Uterus (tissue), 4 donors: ENCODE data around the gene KLC4. TPM values are rescaled to one million over a fixed set of nuclear protein-coding genes. Genes with fewer than 3 reads are reported as not detected.

ENCODE experiments used
- DNase-seq, 2 donors: peaks; one replicate each; pipeline ENCODE4 v3.0.0-alpha.2; 2019 to 2020
- H3K27ac ChIP-seq, 2 donors: fragments of 200-600 bp; sonication (generic); 1 replicate in 1 of 2; 2 replicates in 1 of 2; pipeline ENCODE4 v1.5.1; 2016 to 2018
- H3K27me3 ChIP-seq, 2 donors: fragments of 200-600 bp; sonication (generic); one replicate each; pipeline ENCODE4 v1.5.1; 2018 to 2019; ENCODE audit warnings: control low read depth in 1 of 2
- H3K36me3 ChIP-seq, 2 donors: fragments of 200-600 bp; sonication (generic); one replicate each; pipeline ENCODE4 v1.5.1; 2019; ENCODE audit warnings: control low read depth in 1 of 2
- H3K4me1 ChIP-seq, 2 donors: fragments of 200-600 bp; sonication (generic); one replicate each; pipeline ENCODE4 v1.5.1; 2018 to 2019; ENCODE audit warnings: control low read depth in 1 of 2
- H3K4me3 ChIP-seq, 2 donors: fragments of 200-600 bp; sonication (generic); 1 replicate in 1 of 2; 2 replicates in 1 of 2; pipeline ENCODE4 v1.5.1; 2018 to 2019; ENCODE audit warnings: mild to moderate bottlenecking in 1 of 2
- H3K9me3 ChIP-seq, 2 donors: fragments of 200-600 bp; sonication (generic); one replicate each; pipeline ENCODE4 v1.5.1; 2019; ENCODE audit warnings: control low read depth in 1 of 2
- POLR2A ChIP-seq, 2 donors: fragments of 450-650 bp; IDR thresholded peaks; one replicate each; pipeline ENCODE4 v1.6.1; 2016; ENCODE audit warnings: antibody characterized with exemption in 2 of 2, mild to moderate bottlenecking in 1 of 2, moderate library complexity in 1 of 2
- intact Hi-C: fragments of 100-400 bp; cut with DNase I; formaldehyde crosslinking; loops from one replicate; pipeline ENCODE4 v1.15.1; 2023; ENCODE audit warnings: low total_unique reads
- total RNA-seq, 4 donors: library from RNA; depleted of rRNA in 3 of 4; stranded (reverse); fragments of >200 nt in 3 of 4; gene quantifications; one replicate each; pipeline versions ENCODE4 v1.1.0 to v1.2.4, GENCODE V29; 2014 to 2023
- TF ChIP-seq, protein P1 (sequence below), 4 experiments: fragments of 200-600 bp in 2 of 4; fragments of 450-650 bp in 2 of 4; sonication (generic) in 2 of 4; IDR thresholded peaks; one replicate each; pipeline ENCODE4 v1.5.1; 2016 to 2019; ENCODE audit warnings: antibody characterized with exemption in 4 of 4, mild to moderate bottlenecking in 2 of 4, moderate library complexity in 1 of 4
- donor health status: DM: yes; HTN: yes; CAD: no.

The KLC4 gene
- total RNA-seq, 4 donors from 2014 or later, result 2.8 to 30.6 (median 27.2) TPM

DNA sequence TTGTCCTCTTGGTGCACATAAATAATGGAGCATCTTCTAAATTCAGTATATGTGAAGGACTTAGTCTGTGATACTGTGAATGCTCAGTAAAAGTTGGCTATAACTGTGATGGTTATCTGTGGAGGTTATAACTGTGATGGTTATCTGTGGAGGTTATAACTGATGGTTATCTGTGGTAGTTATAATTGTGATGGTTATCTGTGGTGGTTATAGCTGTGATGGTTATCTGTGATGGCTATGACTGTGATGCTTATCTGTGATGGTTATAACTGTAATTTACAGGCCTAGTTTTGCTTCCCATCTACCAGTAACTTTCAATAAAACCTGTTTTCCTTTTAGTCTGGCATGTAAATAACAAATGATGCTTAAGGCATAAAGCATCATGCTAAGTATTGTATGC is 33.2 kb downstream of the KLC4 start:
- Histone ChIP-seq H3K4me1 (peaks cover 0 to 22% of the 10 kb centered on the region in 2 donors), H3K36me3 (no peaks in the 10 kb centered on the region), H3K27ac (peak overlapping the region; percentile 83), H3K9me3 (no peaks in the 10 kb centered on the region), H3K4me3 (no peak overlapping the region), H3K27me3 (no peaks in the 10 kb centered on the region)
- intact Hi-C loops, result no loop called here
- TF ChIP-seq POLR2A (IDR thresholded peaks at IDR 0.05), result no peak
- TF ChIP-seq, protein P1, sequence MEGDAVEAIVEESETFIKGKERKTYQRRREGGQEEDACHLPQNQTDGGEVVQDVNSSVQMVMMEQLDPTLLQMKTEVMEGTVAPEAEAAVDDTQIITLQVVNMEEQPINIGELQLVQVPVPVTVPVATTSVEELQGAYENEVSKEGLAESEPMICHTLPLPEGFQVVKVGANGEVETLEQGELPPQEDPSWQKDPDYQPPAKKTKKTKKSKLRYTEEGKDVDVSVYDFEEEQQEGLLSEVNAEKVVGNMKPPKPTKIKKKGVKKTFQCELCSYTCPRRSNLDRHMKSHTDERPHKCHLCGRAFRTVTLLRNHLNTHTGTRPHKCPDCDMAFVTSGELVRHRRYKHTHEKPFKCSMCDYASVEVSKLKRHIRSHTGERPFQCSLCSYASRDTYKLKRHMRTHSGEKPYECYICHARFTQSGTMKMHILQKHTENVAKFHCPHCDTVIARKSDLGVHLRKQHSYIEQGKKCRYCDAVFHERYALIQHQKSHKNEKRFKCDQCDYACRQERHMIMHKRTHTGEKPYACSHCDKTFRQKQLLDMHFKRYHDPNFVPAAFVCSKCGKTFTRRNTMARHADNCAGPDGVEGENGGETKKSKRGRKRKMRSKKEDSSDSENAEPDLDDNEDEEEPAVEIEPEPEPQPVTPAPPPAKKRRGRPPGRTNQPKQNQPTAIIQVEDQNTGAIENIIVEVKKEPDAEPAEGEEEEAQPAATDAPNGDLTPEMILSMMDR (IDR thresholded peaks at IDR 0.05), result no peak
- DNase-seq, result no peak

DNA sequence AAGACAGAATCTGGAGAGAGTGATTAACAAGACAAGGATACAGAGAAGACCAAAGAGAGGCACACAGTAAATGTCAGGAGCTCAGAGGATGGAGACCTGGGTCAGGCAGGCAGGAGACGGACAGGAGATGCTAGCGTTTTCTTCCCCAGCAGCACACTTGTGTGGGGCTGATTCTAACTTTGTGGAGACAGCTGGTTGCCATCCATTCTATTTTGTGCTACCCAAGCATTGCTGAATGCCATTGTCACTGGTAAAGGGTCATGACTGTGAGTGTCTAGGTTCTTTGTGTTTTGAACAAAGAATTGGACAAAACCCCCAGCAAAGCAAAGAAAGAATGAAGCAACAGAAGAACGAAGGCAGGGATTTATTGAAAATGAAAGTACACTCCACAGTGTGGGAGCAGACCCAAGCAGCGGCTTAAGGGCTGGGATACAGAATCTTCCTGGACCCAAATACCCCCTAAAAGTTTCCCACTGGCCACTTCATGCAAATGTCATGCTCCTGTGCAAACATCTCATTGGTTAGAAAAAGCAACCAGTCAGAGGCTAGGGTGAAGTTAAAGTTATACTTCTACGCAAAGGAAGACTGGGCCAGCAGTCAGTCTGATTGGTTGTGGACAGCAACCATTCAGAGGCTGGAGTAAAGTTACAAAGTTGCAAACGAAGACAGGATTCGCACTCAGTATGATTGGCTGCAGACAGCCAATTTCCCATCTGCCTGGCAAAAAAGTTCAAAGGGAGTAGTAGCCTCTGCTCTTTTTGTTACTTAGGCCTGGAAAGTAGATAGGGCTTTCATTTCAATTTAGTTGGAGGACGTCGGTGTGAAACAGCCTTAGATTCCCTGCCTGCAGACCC is 34.2 kb downstream of the KLC4 start:
- H3K27ac ChIP-seq, result peak overlapping the region; percentile 76 to 83
- DNase-seq, result peak; percentile 59 to 75
- no peaks in the 10 kb centered on the region for H3K9me3 ChIP-seq
- H3K4me1 ChIP-seq, result peaks cover 0 to 22% of the 10 kb centered on the region in 2 donors
- H3K36me3 ChIP-seq, result no peaks in the 10 kb centered on the region
- intact Hi-C loops, result no loop called here
- TF ChIP-seq, protein P1 (IDR thresholded peaks at IDR 0.05), result peak in 1 of 4 experiments; percentile 8
- TF ChIP-seq POLR2A (IDR thresholded peaks at IDR 0.05), result peak in 1 of 2 donors; percentile 26
- peak overlapping the region; percentile 9 to 15 for H3K4me3 ChIP-seq
- no peaks in the 10 kb centered on the region for H3K27me3 ChIP-seq

DNA sequence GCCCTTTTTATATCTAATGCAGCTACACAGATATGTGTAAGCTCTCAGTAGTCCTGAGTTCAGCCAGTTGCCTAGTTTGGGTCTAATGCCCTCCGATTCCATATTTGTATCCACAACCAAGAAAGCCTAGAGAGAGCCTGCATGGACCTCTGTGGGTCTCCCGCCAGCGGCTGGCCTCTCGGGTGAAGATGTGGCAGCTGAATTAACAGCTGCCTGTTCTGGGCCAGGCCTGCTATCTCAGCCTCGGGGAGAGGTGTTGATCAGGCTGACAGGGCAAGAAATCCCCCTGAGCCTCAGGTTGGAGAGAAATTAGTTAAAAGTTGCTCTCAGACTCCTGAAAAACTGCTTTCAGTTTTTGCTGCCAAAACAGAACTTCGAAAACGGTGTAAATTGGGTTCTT is 36.5 kb downstream of the KLC4 start:
- H3K4me1 ChIP-seq, result peaks cover 0 to 17% of the 10 kb centered on the region in 2 donors
- no peak overlapping the region for H3K4me3 ChIP-seq
- no peak for TF ChIP-seq POLR2A (IDR thresholded peaks at IDR 0.05)
- TF ChIP-seq, protein P1 (IDR thresholded peaks at IDR 0.05), result no peak
- no peaks in the 10 kb centered on the region for H3K9me3 ChIP-seq
- H3K27me3 ChIP-seq, result no peaks in the 10 kb centered on the region
- H3K36me3 ChIP-seq, result no peaks in the 10 kb centered on the region
- intact Hi-C loops, result no loop called here
- peak overlapping the region; percentile 73 to 77 for H3K27ac ChIP-seq
- DNase-seq, result no peak

DNA sequence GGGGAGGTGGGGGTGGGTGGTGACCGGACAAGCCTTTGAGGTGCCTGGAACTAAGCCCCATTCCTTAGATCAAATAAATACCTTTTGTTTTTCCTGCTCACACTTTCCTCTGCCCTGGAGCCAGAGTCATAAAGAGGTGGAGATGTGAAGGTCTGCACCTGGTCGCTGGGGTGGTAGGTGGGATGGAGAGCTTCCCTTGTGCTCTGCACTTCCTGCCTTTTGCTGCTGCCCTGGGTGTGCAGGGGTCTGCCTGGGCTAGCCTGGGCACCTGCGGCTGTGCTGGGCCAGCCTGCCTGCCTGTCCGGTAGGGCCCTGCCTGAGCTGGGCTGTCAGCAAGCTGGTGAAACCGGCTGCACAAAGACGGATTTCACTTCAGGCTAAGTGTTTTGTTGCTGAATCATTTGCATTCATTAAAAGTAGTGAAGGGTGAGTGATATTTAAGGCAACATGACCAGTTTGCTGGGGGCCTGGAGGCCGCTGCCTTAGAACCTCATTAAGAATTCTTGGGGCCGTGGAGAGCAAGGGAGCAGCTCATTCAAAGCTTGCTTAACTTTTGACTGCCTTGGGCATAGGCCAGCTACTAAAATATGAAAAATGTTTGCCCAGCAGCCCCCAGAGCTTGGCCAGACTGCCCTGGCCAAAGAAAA is 37.1 kb downstream of the KLC4 start:
- intact Hi-C loops, result no loop called here
- Histone ChIP-seq H3K27me3 (no peaks in the 10 kb centered on the region), H3K27ac (peak overlapping the region; percentile 73 to 77), H3K9me3 (no peaks in the 10 kb centered on the region), H3K4me1 (peaks cover 0 to 17% of the 10 kb centered on the region in 2 donors), H3K36me3 (no peaks in the 10 kb centered on the region), H3K4me3 (no peak overlapping the region)
- DNase-seq, result peak; percentile 55 to 70
- TF ChIP-seq POLR2A (IDR thresholded peaks at IDR 0.05), result peak in 1 of 2 donors; percentile 12
- TF ChIP-seq, protein P1 (IDR thresholded peaks at IDR 0.05), result no peak

DNA sequence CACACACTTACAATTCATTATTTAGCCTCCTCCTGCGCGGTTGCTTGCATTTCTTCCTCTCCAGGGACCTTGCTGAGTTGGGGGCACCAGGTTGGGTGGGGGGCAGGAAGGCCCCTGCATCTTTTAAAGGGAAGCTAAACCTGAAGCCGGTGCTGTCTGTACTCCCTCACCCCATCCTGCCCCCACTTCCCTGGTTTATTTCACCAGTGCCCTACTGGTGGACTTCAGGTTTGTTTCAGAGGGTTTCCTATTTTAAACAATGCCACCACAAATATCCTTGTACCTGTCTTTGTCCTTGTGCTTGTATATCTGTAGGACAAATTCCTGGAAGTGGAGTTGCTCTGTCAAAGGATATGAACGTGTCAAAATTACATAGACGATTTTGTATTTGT is 37.7 kb downstream of the KLC4 start:
- H3K9me3 ChIP-seq, result no peaks in the 10 kb centered on the region
- peak overlapping the region; percentile 73 to 77 for H3K27ac ChIP-seq
- intact Hi-C loops, result no loop called here
- no peaks in the 10 kb centered on the region for H3K27me3 ChIP-seq
- DNase-seq, result no peak
- peaks cover 0 to 17% of the 10 kb centered on the region in 2 donors for H3K4me1 ChIP-seq
- no peak overlapping the region for H3K4me3 ChIP-seq
- H3K36me3 ChIP-seq, result no peaks in the 10 kb centered on the region
- TF ChIP-seq POLR2A (IDR thresholded peaks at IDR 0.05), result no peak
- TF ChIP-seq, protein P1 (IDR thresholded peaks at IDR 0.05), result no peak
